GM13977 (cell line): ENCODE results near the gene C6orf132.

ENCODE experiments used
- DNase-seq: peaks from one replicate; pipeline ENCODE4 v3.0.0; 2012; ENCODE audit warnings: low spot score
- in situ Hi-C: fragments of 300-500 bp; cut with MboI; formaldehyde crosslinking; loops from one replicate; pipeline ENCODE4 v1.12.0; 2022; ENCODE audit warnings: low sequenced_read_pairs, low pct_unique_long_range_greater_than_20kb, mixed read lengths, inconsistent platforms; ENCODE audit not compliant: unreplicated experiment
- TF ChIP-seq, protein P1 (sequence below): IDR thresholded peaks from 2 replicates; pipeline ENCODE4 v1.5.1; 2012; ENCODE audit warnings: mild to moderate bottlenecking, control low read depth; ENCODE audit not compliant: insufficient read depth; ENCODE audit errors: extremely low read depth, missing control alignments

The C6orf132 gene

DNA sequence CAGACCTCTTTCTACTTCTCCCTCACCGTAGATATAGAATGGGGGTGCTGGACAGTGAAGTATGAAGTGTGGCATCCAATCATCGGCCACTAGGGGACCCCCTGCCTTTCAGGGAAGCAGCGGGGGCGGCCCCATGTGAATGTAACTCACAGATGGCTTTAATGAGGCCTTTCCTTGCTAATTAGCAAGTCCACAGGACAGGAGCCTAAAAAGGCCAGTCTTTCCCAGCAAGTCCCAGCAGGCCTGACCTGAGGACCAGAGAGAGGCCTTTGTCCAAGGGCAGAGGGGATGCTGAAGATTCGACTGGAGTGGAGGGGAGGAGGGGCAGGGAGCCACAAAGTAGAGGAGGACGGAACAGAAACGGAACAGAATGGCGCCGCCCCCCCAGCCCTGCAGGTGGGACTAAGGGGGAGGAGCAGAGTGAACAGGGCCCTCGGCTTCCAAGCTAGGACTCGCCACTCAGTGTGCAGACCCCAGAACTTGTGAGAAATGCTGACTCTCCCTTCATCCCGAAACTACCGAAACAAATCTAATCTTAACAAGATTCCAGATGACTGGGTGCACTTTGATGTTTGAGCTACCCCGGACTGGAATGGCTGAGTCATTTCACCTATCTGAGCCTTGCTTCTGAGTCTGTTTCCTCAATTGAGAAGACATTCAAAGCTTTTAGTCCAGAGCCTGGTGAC, 5.8 kb downstream of the C6orf132 start:
- TF ChIP-seq, protein P1, sequence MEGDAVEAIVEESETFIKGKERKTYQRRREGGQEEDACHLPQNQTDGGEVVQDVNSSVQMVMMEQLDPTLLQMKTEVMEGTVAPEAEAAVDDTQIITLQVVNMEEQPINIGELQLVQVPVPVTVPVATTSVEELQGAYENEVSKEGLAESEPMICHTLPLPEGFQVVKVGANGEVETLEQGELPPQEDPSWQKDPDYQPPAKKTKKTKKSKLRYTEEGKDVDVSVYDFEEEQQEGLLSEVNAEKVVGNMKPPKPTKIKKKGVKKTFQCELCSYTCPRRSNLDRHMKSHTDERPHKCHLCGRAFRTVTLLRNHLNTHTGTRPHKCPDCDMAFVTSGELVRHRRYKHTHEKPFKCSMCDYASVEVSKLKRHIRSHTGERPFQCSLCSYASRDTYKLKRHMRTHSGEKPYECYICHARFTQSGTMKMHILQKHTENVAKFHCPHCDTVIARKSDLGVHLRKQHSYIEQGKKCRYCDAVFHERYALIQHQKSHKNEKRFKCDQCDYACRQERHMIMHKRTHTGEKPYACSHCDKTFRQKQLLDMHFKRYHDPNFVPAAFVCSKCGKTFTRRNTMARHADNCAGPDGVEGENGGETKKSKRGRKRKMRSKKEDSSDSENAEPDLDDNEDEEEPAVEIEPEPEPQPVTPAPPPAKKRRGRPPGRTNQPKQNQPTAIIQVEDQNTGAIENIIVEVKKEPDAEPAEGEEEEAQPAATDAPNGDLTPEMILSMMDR, result peak; percentile 65
- in situ Hi-C loops, result no loop called here
- DNase-seq, result peak; percentile 86

DNA sequence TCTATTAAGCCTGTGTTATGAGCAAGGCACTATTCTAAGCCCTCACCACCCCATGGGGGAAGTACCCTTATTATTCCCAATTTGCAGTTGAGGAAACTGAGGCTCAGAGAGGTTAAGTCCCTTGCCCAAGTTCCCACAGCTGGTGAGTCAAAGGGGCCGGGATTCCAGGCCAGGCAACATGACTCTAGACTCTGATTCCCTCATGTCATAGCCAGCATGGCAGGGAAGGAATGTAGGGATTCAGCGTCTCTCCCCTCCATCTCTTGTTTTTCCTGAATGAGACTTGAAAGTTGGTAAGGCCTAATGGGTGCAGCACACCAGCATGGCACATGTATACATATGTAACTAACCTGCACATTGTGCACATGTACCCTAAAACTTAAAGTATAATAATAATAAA, 6.7 kb downstream of the C6orf132 start:
- in situ Hi-C loops, result no loop called here
- no peak for DNase-seq
- TF ChIP-seq, protein P1, result no peak

DNA sequence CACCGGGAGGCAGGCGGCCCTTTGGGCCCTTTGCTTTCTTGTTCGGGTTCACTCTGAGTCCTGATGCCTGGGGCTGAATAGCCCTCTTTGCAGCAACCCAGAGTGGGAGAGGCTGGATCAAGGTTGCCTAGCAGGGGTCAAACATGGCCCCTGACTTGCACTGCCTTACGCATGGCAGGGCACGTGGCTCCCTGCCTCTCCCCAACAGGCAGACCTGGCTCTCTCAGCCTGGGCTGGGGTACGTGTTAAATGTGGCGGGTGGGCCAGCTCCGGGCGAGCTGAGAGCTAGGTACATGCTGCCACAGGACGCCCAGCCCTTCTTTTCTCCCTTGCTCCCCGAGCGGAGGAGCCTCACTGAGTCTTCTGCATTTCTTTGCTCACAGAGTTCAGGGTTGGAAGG, 7.3 kb downstream of the C6orf132 start:
- TF ChIP-seq, protein P1, result no peak
- DNase-seq, result no peak
- in situ Hi-C loops, result no loop called here

DNA sequence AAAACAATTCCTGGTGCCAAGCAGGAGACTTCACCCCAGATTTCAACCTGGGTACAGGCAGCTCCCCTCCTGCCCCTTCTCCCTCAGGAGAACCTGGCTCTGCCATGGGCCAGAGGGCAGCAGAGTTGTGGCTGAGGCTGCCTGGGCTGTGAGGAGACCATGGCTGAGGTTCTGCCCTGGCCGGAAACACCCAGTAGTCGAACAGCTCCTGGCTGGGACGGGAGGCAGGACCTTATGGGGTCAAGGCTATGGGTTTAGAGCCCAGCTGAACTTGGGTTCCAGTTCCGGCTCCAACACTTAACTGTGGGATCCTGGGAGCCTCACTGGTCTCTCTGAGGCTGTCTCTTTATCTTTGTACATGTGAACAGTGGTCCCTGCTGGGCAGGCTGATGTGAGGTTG, 8.5 kb downstream of the C6orf132 start:
- TF ChIP-seq, protein P1, result no peak
- in situ Hi-C loops, result no loop called here
- no peak for DNase-seq

DNA sequence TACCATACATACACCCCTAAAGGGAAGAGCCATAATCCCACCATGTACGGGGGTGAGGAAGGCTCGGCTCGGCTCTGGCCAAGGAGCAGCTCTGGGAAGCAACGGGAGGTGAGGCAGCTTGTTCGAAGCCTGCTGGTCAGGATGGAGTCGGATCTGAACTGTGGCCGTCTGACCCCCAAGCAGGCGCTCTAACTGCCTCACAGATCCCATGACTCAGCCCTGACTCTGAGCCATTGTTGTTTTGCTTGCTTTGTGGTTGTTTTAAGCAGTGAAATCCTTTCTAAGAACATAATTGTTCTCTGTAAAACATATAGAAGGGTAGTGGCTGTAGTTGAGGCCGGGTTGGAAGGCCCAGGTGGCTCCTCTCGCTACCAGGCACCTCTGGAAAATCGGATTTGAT, 10.9 kb downstream of the C6orf132 start:
- in situ Hi-C loops, result no loop called here
- TF ChIP-seq, protein P1, result no peak

DNA sequence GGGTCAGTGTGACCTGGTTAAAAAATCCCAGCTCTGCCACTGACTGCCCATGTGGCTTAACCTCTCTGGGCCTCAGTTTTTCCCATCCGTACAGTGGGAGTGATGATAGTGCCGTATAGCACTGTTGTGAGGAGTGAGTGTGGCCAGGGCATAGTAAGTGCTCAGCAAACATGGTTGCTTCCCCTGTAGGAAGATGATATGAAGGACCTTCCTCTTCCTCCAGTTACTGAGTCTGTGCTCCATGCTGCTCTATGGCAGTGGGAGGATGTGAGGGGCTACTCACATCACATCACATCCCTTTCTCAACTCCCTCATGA, 13.1 kb downstream of the C6orf132 start:
- no peak for DNase-seq
- in situ Hi-C loops, result no loop called here
- TF ChIP-seq, protein P1, result no peak

More for the DNA sequence above, 10.9 kb downstream of the C6orf132 start:
- DNase-seq, result no peak
